Esophagus muscularis mucosa (tissue), 4 donors: ENCODE measurements around the gene MON2.

Experiments
- EP300 ChIP-seq: sonication (generic); formaldehyde crosslinking; IDR thresholded peaks from one replicate; pipeline ENCODE4 v1.6.1; 2017; ENCODE audit warnings: antibody characterized with exemption
- POLR2A ChIP-seq: fragments of 450-650 bp; IDR thresholded peaks from one replicate; pipeline ENCODE4 v1.6.1; 2017; ENCODE audit warnings: antibody characterized with exemption, moderate library complexity, mild to moderate bottlenecking, low read depth
- POLR2AphosphoS5 ChIP-seq, 2 donors: sonication (generic); formaldehyde crosslinking; IDR thresholded peaks; one replicate each; pipeline ENCODE4 v1.6.1; 2017; ENCODE audit warnings: antibody characterized with exemption in 2 of 2
- TF ChIP-seq, protein P1 (sequence below), 3 experiments: fragments of 200-600 bp in 2 of 3; fragments of 450-650 bp in 1 of 3; sonication (generic) in 2 of 3; IDR thresholded peaks; one replicate each; pipeline ENCODE4 v1.5.1; 2017 to 2019; ENCODE audit warnings: antibody characterized with exemption in 3 of 3, mild to moderate bottlenecking in 2 of 3, moderate library complexity in 1 of 3

GRCh38 chr12:62471734-62472133 lies 5.1 kb downstream of the MON2 start:
- TF ChIP-seq POLR2A = no peak
- TF ChIP-seq, protein P1, sequence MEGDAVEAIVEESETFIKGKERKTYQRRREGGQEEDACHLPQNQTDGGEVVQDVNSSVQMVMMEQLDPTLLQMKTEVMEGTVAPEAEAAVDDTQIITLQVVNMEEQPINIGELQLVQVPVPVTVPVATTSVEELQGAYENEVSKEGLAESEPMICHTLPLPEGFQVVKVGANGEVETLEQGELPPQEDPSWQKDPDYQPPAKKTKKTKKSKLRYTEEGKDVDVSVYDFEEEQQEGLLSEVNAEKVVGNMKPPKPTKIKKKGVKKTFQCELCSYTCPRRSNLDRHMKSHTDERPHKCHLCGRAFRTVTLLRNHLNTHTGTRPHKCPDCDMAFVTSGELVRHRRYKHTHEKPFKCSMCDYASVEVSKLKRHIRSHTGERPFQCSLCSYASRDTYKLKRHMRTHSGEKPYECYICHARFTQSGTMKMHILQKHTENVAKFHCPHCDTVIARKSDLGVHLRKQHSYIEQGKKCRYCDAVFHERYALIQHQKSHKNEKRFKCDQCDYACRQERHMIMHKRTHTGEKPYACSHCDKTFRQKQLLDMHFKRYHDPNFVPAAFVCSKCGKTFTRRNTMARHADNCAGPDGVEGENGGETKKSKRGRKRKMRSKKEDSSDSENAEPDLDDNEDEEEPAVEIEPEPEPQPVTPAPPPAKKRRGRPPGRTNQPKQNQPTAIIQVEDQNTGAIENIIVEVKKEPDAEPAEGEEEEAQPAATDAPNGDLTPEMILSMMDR (IDR thresholded peaks at IDR 0.05) = no peak
- TF ChIP-seq EP300 = no peak
- no peak for TF ChIP-seq POLR2AphosphoS5 (IDR thresholded peaks at IDR 0.05)
